Colonic mucosa (tissue), 4 donors: Measurements from ENCODE around the gene ACTR2. TPM values are rescaled to one million over a fixed set of nuclear protein-coding genes. Genes with fewer than 3 reads are reported as not detected.

Experiments
- DNase-seq: peaks from one replicate; pipeline ENCODE4 v3.0.0-alpha.2; 2020
- H3K27ac ChIP-seq: fragments of 200-600 bp; one replicate; pipeline ENCODE4 v1.8.0; 2021
- H3K27me3 ChIP-seq: fragments of 200-600 bp; one replicate; pipeline ENCODE4 v1.8.0; 2021
- H3K36me3 ChIP-seq: fragments of 200-600 bp; one replicate; pipeline ENCODE4 v1.8.0; 2021
- H3K4me1 ChIP-seq: fragments of 200-600 bp; one replicate; pipeline ENCODE4 v1.8.0; 2021; ENCODE audit warnings: mild to moderate bottlenecking
- H3K4me3 ChIP-seq: fragments of 200-600 bp; one replicate; pipeline ENCODE4 v1.8.0; 2021
- H3K9ac ChIP-seq, 2 donors: one replicate each; pipeline ENCODE4 v1.7.0; 2013; ENCODE audit warnings: control low read depth in 2 of 2, low read depth in 2 of 2, low read length in 2 of 2
- H3K9me3 ChIP-seq: fragments of 200-600 bp; one replicate; pipeline ENCODE4 v1.8.0; 2021
- intact Hi-C: fragments of 100-400 bp; cut with DNase I; formaldehyde crosslinking; loops from one replicate; pipeline ENCODE4 v1.14.1; 2022
- total RNA-seq, 2 donors: library from RNA; stranded (reverse); fragmentation: NEBNext Ultra II Directional in 1 of 2; extraction: Animal tissue kit (Norgen Biotek cat#: 25700) in 1 of 2; gene quantifications; one replicate each; pipeline ENCODE4 v1.2.1, GENCODE V29; 2021
- TF ChIP-seq, protein P1 (sequence below): fragments of 200-600 bp; IDR thresholded peaks from one replicate; pipeline ENCODE4 v1.8.0; 2022; ENCODE audit warnings: antibody characterized with exemption, mild to moderate bottlenecking
- donor health status: healthy.
- donor health status: DM: no; HTN: no; CAD: no.
- donor health status: DM: no; HTN: no; CAD: no.

Gene ACTR2
- total RNA-seq, 2 donors from 2014 or later, result 314 to 406 TPM

DNA sequence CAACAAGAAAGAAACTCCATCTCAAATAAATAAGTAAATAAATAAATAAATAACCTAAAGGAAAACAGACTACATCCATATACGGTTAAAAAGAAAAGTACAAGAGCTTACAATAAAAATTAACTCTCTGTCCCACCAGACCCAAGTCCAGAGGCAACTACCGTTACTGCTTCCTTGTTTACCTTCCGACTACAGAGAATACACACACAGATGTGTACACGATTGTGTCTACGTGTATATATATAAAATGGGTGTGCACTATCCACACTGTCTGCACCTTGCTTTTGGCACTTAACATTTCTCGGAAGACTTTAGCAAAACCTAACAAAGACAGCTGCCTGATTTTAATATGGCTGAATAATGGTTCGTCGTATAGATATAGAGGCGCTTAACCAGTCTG is 69.9 kb downstream of the ACTR2 start:
- no peak for DNase-seq
- Histone ChIP-seq H3K27ac (no peak overlapping the region), H3K4me3 (no peak overlapping the region), H3K27me3 (no peaks in the 10 kb centered on the region), H3K4me1 (no peaks in the 10 kb centered on the region), H3K9ac (no peak overlapping the region), H3K9me3 (no peaks in the 10 kb centered on the region), H3K36me3 (no peaks in the 10 kb centered on the region)
- intact Hi-C loops, result no loop called here
- TF ChIP-seq, protein P1, sequence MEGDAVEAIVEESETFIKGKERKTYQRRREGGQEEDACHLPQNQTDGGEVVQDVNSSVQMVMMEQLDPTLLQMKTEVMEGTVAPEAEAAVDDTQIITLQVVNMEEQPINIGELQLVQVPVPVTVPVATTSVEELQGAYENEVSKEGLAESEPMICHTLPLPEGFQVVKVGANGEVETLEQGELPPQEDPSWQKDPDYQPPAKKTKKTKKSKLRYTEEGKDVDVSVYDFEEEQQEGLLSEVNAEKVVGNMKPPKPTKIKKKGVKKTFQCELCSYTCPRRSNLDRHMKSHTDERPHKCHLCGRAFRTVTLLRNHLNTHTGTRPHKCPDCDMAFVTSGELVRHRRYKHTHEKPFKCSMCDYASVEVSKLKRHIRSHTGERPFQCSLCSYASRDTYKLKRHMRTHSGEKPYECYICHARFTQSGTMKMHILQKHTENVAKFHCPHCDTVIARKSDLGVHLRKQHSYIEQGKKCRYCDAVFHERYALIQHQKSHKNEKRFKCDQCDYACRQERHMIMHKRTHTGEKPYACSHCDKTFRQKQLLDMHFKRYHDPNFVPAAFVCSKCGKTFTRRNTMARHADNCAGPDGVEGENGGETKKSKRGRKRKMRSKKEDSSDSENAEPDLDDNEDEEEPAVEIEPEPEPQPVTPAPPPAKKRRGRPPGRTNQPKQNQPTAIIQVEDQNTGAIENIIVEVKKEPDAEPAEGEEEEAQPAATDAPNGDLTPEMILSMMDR, result no peak

DNA sequence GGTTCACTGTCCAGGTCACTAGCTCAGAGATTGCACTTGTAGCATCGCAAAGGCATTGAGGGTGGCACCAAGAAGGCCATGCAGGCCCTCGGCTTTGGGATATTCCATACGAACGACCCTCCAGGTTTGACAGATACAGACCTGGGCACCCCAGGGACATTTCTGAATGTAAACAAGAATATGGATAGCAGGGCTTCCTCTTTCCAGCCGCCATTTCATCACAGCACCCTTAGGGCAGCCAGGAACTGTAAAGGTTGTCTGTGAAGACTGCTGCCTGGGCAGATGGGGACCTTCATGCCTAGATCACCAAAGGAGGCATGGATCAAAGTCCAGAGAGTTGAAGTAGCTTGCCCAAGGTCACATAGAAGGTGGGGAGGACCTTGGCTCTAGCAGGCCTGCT is 70.5 kb downstream of the ACTR2 start:
- no peaks in the 10 kb centered on the region for H3K9me3 ChIP-seq
- TF ChIP-seq, protein P1, result no peak
- no peaks in the 10 kb centered on the region for H3K4me1 ChIP-seq
- no peak for DNase-seq
- no peak overlapping the region for H3K4me3 ChIP-seq
- H3K27ac ChIP-seq, result no peak overlapping the region
- no peaks in the 10 kb centered on the region for H3K36me3 ChIP-seq
- no peaks in the 10 kb centered on the region for H3K27me3 ChIP-seq
- no peak overlapping the region for H3K9ac ChIP-seq
- intact Hi-C loops, result no loop called here

DNA sequence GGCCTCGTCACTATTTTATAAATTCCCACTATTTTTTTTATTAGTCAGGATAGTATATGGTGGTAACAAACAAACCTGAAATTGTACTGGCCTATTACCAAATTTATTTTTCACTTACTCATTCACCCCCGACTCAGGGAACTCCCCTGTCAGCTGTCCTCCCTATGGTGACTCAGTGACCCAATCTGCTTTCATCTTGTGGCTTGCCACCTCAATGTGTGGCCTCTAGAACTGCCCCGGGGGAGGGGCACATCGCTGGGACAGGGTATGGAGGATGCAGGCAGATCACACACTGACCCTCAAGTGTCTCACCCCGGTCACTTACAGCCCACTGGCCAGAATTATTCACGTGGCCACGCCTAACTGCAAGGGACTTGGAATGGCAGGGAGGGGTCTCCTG is 71.6 kb downstream of the ACTR2 start:
- no peak for DNase-seq
- TF ChIP-seq, protein P1, result no peak
- intact Hi-C loops, result no loop called here
- Histone ChIP-seq H3K36me3 (no peaks in the 10 kb centered on the region), H3K9me3 (no peaks in the 10 kb centered on the region), H3K9ac (no peak overlapping the region), H3K4me3 (no peak overlapping the region), H3K27ac (no peak overlapping the region), H3K4me1 (no peaks in the 10 kb centered on the region), H3K27me3 (no peaks in the 10 kb centered on the region)

DNA sequence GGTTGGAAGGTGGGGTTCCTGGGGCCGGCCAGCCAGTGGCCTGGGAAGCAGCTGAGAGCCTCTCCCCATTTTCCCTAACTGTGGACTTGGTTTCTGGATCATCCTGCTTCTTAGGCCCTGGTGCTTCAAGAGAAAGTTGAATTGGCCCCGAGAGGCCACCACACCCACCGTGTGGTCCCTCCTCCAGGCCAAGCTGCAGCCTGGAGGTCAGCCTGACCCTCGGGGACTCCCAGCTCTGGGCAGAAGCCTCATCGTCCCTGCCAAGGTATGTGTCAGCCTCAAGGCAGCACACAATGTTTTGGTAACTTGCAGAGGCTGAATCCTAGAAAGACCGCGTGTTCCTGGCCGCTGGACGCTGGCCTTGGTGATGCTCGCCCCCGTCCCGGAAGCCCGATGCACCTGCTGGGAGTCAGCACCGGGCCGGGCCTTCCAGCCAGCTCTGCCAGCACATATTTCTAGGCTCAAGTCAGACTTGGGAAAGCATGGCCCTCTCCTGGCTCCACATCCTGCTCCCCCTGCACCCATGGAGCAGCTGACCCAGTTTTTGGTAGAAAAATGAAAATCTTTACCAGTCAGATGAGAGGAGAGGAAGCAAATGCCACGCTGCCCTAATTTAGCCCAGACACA is 72.6 kb downstream of the ACTR2 start:
- intact Hi-C loops, result no loop called here
- Histone ChIP-seq H3K4me1 (no peaks in the 10 kb centered on the region), H3K27ac (peak overlapping the region; percentile 1), H3K27me3 (no peaks in the 10 kb centered on the region), H3K9me3 (no peaks in the 10 kb centered on the region), H3K4me3 (no peak overlapping the region), H3K36me3 (no peaks in the 10 kb centered on the region), H3K9ac (no peak overlapping the region)
- peak; percentile 25 for DNase-seq
- TF ChIP-seq, protein P1, result no peak

DNA sequence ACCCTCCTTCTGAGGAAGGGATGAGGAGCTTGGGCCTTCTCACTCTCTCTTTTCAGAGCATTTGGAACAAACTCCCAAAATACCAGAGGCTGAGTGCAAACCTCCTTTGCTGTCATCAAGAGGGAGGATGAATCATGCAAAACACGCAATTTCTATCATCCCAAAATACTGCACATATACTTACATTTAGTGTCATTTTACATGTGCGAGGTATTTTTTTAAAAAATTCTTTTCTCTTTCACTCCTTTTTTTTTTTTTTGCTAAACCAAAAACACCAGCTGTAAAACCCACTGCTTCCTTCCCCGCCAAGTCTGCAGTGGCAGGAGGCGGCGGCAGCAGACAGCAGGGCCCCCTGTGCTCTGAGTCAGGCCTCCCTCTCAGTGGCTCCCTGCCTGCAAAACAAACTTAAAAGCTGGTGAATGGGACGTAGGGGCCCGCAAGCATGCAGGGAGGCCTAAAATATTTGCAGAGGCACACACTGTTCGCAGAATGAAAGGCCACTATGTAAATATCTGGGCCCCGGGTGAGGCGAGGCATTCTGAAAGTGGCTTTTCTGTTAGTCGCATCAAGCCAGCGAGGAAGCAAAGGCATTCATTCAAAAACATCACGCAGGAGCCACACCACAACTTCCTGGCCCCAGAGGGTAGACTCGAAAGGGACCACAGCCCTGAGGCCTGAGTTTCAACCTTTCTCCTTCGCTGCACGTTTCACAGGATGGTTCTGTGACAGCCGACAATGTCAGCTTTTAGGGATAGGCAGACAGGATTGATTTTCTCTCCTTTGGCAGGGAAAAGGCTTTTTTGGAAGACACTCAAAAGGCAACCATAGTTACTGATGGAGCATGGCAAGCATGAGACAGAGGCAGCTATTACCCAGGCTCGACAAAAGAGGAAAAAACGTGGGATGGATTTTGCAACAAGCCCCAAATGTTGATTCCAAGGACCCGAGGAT is 73.4 kb downstream of the ACTR2 start:
- Histone ChIP-seq H3K36me3 (no peaks in the 10 kb centered on the region), H3K9me3 (no peaks in the 10 kb centered on the region), H3K4me3 (peak overlapping the region; percentile 9), H3K9ac (no peak overlapping the region), H3K27me3 (no peaks in the 10 kb centered on the region), H3K4me1 (no peaks in the 10 kb centered on the region), H3K27ac (peak overlapping the region; percentile 24)
- no peak for DNase-seq
- intact Hi-C loops, result no loop called here
- TF ChIP-seq, protein P1, result no peak
